Measurements from ENCODE around the gene KLHL22. TPM values are rescaled to one million over a fixed set of nuclear protein-coding genes. Genes with fewer than 3 reads are reported as not detected.
A peak's percentile ranks its signal among the peaks of the same experiment; 100 is the strongest.

The KLHL22 gene
- total RNA-seq, 2 donors from 2014 or later = 16.3 to 20.0 TPM

GRCh38 chr22:20439928-20440575, 55.5 kb downstream of the KLHL22 start:
- peak; percentile 64 for DNase-seq (ENCODE audit: low spot score)

GRCh38 chr22:20439556-20439927, 56.1 kb downstream of the KLHL22 start:
- DNase-seq (ENCODE audit: low spot score) = peak; percentile 42
- intact Hi-C loops (cut with DNase I) = no loop called here

More at GRCh38 chr22:20439928-20440575, 55.5 kb downstream of the KLHL22 start:
- intact Hi-C loops (cut with DNase I) = no loop called here

- intact Hi-C loops (cut with DNase I) = no loop called here
- peak; percentile 82 for DNase-seq (ENCODE audit: low spot score)
Observed at GRCh38 chr22:20438678-20439492, 56.7 kb downstream of the KLHL22 start.

GRCh38 chr22:20438427-20438677, 57.2 kb downstream of the KLHL22 start:
- DNase-seq (ENCODE audit: low spot score) = no peak
- intact Hi-C loops (cut with DNase I) = no loop called here

GRCh38 chr22:20437613-20438426, 57.8 kb downstream of the KLHL22 start, which contains the start of gene SCARF2:
SCARF2 (minus strand) TSS chr22:20437825; CDS start chr22:20437754, 71 bp downstream.
- DNase-seq (ENCODE audit: low spot score) = peak; percentile 86
- intact Hi-C loops (cut with DNase I) = no loop called here

- intact Hi-C loops (cut with DNase I) = no loop called here
- DNase-seq (ENCODE audit: low spot score) = peak; percentile 83
Observed at GRCh38 chr22:20436768-20437612, 58.6 kb downstream of the KLHL22 start.

- intact Hi-C loops (cut with DNase I) = no loop called here
- peak; percentile 79 for DNase-seq (ENCODE audit: low spot score)
Observed at GRCh38 chr22:20436307-20436767, 59.3 kb downstream of the KLHL22 start.

- DNase-seq (ENCODE audit: low spot score) = peak; percentile 58
Observed at GRCh38 chr22:20435436-20436306, 59.9 kb downstream of the KLHL22 start.

GRCh38 chr22:20434773-20435172, 60.8 kb downstream of the KLHL22 start:
- intact Hi-C loops (cut with DNase I) = no loop called here

More at GRCh38 chr22:20435436-20436306, 59.9 kb downstream of the KLHL22 start:
- intact Hi-C loops (cut with DNase I) = no loop called here

GRCh38 chr22:20434264-20434751, 61.3 kb downstream of the KLHL22 start:
- peak; percentile 56 for DNase-seq (ENCODE audit: low spot score)
- intact Hi-C loops (cut with DNase I) = no loop called here

More at GRCh38 chr22:20434773-20435172, 60.8 kb downstream of the KLHL22 start:
- no peak for DNase-seq (ENCODE audit: low spot score)

GRCh38 chr22:20433686-20434241, 61.8 kb downstream of the KLHL22 start:
- intact Hi-C loops (cut with DNase I) = no loop called here
- DNase-seq (ENCODE audit: low spot score) = peak; percentile 14

- peak; percentile 70 for DNase-seq (ENCODE audit: low spot score)
- intact Hi-C loops (cut with DNase I) = no loop called here
Observed at GRCh38 chr22:20433191-20433590, 62.4 kb downstream of the KLHL22 start.

- peak; percentile 48 for DNase-seq (ENCODE audit: low spot score)
Observed at GRCh38 chr22:20432244-20432686, 63.3 kb downstream of the KLHL22 start.

GRCh38 chr22:20431511-20432192, 63.9 kb downstream of the KLHL22 start:
- intact Hi-C loops (cut with DNase I) = no loop called here
- DNase-seq (ENCODE audit: low spot score) = peak; percentile 72

More at GRCh38 chr22:20432244-20432686, 63.3 kb downstream of the KLHL22 start:
- intact Hi-C loops (cut with DNase I) = no loop called here

- peak; percentile 85 for DNase-seq (ENCODE audit: low spot score)
- intact Hi-C loops (cut with DNase I) = no loop called here
Observed at GRCh38 chr22:20430720-20431510, 64.7 kb downstream of the KLHL22 start.

- DNase-seq (ENCODE audit: low spot score) = peak; percentile 48
- intact Hi-C loops (cut with DNase I) = no loop called here
Observed at GRCh38 chr22:20430101-20430719, 65.4 kb downstream of the KLHL22 start.
